ENCODE data around the gene DYNC1H1. TPM values are rescaled to one million over a fixed set of nuclear protein-coding genes. Genes with fewer than 3 reads are reported as not detected.

Gene DYNC1H1
- total and polyA plus RNA-seq, 2 of the 13 experiments (the other 11 are each of a cell fraction or from before 2014, with no cell fraction given), result 74.4 to 239 TPM

DNA sequence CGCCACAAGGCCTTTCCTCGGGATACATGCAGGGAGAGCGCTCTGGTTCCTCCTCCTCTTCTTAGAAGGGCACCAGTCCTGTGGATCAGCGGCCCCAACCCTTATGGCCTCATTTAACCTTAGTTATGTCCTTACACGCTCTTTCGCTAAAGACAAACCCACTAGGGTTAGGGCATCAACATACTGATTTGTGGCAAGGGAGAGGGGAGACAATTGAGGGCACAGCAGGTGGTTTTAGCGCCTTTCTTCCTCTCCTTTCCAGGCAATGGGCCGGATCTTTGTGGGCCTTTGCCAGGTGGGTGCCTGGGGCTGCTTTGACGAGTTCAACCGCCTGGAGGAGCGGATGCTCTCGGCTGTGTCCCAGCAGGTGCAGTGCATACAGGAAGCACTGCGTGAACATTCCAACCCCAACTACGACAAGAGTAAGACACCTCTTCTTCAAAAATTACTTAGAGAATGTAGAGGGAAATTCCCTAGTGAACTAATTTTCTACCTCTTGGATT is 43.6 kb downstream of the DYNC1H1 start:
- H3K9me3 ChIP-seq (ENCODE audit: low read length), result no peaks in the 10 kb centered on the region
- ATAC-seq (no peak), DNase-seq (ENCODE audit: low spot score) (no peak), FAIRE-seq (no peak)
- no peak overlapping the region for H3K27ac ChIP-seq (ENCODE audit: extremely low read length, insufficient read depth, low read length)
- H3K9ac ChIP-seq (ENCODE audit: insufficient read depth, low read depth, low read length), result no peak overlapping the region
- BruUV-seq (replicated peaks), result no TSS peak
- TF ChIP-seq, protein P1, sequence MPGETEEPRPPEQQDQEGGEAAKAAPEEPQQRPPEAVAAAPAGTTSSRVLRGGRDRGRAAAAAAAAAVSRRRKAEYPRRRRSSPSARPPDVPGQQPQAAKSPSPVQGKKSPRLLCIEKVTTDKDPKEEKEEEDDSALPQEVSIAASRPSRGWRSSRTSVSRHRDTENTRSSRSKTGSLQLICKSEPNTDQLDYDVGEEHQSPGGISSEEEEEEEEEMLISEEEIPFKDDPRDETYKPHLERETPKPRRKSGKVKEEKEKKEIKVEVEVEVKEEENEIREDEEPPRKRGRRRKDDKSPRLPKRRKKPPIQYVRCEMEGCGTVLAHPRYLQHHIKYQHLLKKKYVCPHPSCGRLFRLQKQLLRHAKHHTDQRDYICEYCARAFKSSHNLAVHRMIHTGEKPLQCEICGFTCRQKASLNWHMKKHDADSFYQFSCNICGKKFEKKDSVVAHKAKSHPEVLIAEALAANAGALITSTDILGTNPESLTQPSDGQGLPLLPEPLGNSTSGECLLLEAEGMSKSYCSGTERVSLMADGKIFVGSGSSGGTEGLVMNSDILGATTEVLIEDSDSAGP (CRISPR knock-in tag; IDR thresholded peaks at IDR 0.05; ENCODE audit: borderline replicate concordance), result no peak
- TF ChIP-seq ZNF775 (CRISPR knock-in tag; IDR thresholded peaks at IDR 0.05; ENCODE audit: borderline replicate concordance), result no peak
- TF ChIP-seq NR2F6 (IDR thresholded peaks at IDR 0.05), result no peak
- no peak for TF ChIP-seq NR2F6 (CRISPR knock-in tag; IDR thresholded peaks at IDR 0.05)
- TF ChIP-seq, protein P2, sequence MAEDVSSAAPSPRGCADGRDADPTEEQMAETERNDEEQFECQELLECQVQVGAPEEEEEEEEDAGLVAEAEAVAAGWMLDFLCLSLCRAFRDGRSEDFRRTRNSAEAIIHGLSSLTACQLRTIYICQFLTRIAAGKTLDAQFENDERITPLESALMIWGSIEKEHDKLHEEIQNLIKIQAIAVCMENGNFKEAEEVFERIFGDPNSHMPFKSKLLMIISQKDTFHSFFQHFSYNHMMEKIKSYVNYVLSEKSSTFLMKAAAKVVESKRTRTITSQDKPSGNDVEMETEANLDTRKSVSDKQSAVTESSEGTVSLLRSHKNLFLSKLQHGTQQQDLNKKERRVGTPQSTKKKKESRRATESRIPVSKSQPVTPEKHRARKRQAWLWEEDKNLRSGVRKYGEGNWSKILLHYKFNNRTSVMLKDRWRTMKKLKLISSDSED (CRISPR knock-in tag; IDR thresholded peaks at IDR 0.05), result no peak
- no peak for TF ChIP-seq SP2 (CRISPR knock-in tag; IDR thresholded peaks at IDR 0.05)
- TF ChIP-seq GABPA (IDR thresholded peaks at IDR 0.05; ENCODE audit: low read depth, low read length), result no peak
- no peak for TF ChIP-seq GABPA (CRISPR knock-in tag; IDR thresholded peaks at IDR 0.05; ENCODE audit: low read depth)
- no peak for TF ChIP-seq ARNT (IDR thresholded peaks at IDR 0.05)
- no peak for TF ChIP-seq ZNF235 (CRISPR knock-in tag; IDR thresholded peaks at IDR 0.05; ENCODE audit: borderline replicate concordance)
- TF ChIP-seq, protein P3, sequence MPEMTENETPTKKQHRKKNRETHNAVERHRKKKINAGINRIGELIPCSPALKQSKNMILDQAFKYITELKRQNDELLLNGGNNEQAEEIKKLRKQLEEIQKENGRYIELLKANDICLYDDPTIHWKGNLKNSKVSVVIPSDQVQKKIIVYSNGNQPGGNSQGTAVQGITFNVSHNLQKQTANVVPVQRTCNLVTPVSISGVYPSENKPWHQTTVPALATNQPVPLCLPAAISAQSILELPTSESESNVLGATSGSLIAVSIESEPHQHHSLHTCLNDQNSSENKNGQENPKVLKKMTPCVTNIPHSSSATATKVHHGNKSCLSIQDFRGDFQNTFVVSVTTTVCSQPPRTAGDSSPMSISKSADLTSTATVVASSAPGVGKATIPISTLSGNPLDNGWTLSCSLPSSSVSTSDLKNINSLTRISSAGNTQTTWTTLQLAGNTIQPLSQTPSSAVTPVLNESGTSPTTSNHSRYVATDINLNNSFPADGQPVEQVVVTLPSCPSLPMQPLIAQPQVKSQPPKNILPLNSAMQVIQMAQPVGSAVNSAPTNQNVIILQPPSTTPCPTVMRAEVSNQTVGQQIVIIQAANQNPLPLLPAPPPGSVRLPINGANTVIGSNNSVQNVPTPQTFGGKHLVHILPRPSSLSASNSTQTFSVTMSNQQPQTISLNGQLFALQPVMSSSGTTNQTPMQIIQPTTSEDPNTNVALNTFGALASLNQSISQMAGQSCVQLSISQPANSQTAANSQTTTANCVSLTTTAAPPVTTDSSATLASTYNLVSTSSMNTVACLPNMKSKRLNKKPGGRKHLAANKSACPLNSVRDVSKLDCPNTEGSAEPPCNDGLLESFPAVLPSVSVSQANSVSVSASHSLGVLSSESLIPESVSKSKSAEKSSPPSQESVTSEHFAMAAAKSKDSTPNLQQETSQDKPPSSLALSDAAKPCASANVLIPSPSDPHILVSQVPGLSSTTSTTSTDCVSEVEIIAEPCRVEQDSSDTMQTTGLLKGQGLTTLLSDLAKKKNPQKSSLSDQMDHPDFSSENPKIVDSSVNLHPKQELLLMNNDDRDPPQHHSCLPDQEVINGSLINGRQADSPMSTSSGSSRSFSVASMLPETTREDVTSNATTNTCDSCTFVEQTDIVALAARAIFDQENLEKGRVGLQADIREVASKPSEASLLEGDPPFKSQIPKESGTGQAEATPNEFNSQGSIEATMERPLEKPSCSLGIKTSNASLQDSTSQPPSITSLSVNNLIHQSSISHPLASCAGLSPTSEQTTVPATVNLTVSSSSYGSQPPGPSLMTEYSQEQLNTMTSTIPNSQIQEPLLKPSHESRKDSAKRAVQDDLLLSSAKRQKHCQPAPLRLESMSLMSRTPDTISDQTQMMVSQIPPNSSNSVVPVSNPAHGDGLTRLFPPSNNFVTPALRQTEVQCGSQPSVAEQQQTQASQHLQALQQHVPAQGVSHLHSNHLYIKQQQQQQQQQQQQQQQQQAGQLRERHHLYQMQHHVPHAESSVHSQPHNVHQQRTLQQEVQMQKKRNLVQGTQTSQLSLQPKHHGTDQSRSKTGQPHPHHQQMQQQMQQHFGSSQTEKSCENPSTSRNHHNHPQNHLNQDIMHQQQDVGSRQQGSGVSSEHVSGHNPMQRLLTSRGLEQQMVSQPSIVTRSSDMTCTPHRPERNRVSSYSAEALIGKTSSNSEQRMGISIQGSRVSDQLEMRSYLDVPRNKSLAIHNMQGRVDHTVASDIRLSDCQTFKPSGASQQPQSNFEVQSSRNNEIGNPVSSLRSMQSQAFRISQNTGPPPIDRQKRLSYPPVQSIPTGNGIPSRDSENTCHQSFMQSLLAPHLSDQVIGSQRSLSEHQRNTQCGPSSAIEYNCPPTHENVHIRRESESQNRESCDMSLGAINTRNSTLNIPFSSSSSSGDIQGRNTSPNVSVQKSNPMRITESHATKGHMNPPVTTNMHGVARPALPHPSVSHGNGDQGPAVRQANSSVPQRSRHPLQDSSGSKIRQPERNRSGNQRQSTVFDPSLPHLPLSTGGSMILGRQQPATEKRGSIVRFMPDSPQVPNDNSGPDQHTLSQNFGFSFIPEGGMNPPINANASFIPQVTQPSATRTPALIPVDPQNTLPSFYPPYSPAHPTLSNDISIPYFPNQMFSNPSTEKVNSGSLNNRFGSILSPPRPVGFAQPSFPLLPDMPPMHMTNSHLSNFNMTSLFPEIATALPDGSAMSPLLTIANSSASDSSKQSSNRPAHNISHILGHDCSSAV (CRISPR knock-in tag; IDR thresholded peaks at IDR 0.05; ENCODE audit: borderline replicate concordance), result no peak
- TF ChIP-seq KAT7 (CRISPR knock-in tag; IDR thresholded peaks at IDR 0.05; ENCODE audit: borderline replicate concordance), result no peak
- no peak for TF ChIP-seq ZNF678 (CRISPR knock-in tag; IDR thresholded peaks at IDR 0.05)
- ChIA-PET POLR2A (no interaction called here), CTCF (ENCODE audit: low intra/inter-chr PET ratio, low total read pairs) (no interaction called here)
- peaks cover 45 to 92% of the 10 kb centered on the region in 2 experiments for H3K36me3 ChIP-seq (replicated peaks in 1 of 2; ENCODE audit: control insufficient read depth in 1 of 2, insufficient read depth in 2 of 2, low read length in 2 of 2)
- H3K4me1 ChIP-seq (ENCODE audit: insufficient read depth, low read length), result no peaks in the 10 kb centered on the region
- in situ Hi-C loops (cut with HindIII; ENCODE audit: extremely low pct_ligation_motif_present, low pct_unique_long_range_greater_than_20kb), result no loop called here
- H3K79me2 ChIP-seq (ENCODE audit: insufficient read depth, low read length), result no peaks in the 10 kb centered on the region
- H3K27me3 ChIP-seq (ENCODE audit: control insufficient read depth in 1 of 2, insufficient read depth in 2 of 2, low read length in 2 of 2), result no peaks in the 10 kb centered on the region
- H3K4me2 ChIP-seq (ENCODE audit: low read depth, low read length), result no peak overlapping the region
- over 99% methylated on average over 14 of the region's 14 CpGs for WGBS (ENCODE audit: low lambda C conversion rate)
- H2AFZ ChIP-seq (ENCODE audit: low read length), result no peak overlapping the region
- no peak overlapping the region for H3K4me3 ChIP-seq (replicated peaks in 1 of 3; ENCODE audit: insufficient read depth in 1 of 3, low read depth in 2 of 3, low read length in 3 of 3)
- H4K20me1 ChIP-seq (ENCODE audit: insufficient read depth, low read length), result no peaks in the 10 kb centered on the region
- intact Hi-C loops (cut with micrococcal nuclease; ENCODE audit: unreplicated experiment), result no loop called here
